ENCODE measurements around the gene UNC45A. TPM values are rescaled to one million over a fixed set of nuclear protein-coding genes. Genes with fewer than 3 reads are reported as not detected.
"Not testable (repeated sequence)": the region's sequence is repeated elsewhere in the genome, so short reads cannot be mapped to it uniquely, and the experiment has no call there.

UNC45A gene
- total and polyA plus RNA-seq, 2 experiments from 2014 or later = 55.2 to 55.3 TPM

DNA sequence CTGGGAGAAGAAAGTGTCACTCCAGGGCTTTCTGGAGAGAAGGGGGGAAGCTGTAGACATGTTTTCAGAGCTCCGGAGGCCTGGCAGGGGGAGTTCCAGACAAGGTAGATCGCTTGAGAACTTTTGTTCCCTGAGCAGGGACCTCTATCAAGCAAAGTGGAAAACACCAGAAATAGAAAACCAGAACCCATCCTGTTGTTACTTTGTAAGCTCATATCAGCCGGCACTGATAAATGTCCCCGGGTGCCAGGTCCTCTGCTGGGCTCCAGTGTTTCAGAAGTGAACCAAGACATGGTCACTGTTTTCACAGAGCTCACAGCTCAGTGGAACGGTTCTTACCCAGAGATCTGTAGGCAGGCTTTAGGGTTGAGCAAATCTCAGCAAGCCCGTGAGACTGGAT lies 16.2 kb upstream of the UNC45A start:
- no peak for TF ChIP-seq EZH2 (IDR thresholded peaks at IDR 0.05; ENCODE audit: borderline replicate concordance)
- TF ChIP-seq, protein P1, sequence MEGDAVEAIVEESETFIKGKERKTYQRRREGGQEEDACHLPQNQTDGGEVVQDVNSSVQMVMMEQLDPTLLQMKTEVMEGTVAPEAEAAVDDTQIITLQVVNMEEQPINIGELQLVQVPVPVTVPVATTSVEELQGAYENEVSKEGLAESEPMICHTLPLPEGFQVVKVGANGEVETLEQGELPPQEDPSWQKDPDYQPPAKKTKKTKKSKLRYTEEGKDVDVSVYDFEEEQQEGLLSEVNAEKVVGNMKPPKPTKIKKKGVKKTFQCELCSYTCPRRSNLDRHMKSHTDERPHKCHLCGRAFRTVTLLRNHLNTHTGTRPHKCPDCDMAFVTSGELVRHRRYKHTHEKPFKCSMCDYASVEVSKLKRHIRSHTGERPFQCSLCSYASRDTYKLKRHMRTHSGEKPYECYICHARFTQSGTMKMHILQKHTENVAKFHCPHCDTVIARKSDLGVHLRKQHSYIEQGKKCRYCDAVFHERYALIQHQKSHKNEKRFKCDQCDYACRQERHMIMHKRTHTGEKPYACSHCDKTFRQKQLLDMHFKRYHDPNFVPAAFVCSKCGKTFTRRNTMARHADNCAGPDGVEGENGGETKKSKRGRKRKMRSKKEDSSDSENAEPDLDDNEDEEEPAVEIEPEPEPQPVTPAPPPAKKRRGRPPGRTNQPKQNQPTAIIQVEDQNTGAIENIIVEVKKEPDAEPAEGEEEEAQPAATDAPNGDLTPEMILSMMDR (IDR thresholded peaks at IDR 0.05; ENCODE audit: poor library complexity) = no peak
- TF ChIP-seq EZH2phosphoT487 (IDR thresholded peaks at IDR 0.05; ENCODE audit: low read depth, severe bottlenecking, unreplicated experiment) = no peak
- Histone ChIP-seq H3K4me2 (no peak overlapping the region), H3K79me2 (no peaks in the 10 kb centered on the region), H3K9me3 (ENCODE audit: low read depth) (no peaks in the 10 kb centered on the region), H2AFZ (no peak overlapping the region), H4K20me1 (ENCODE audit: insufficient read depth, poor library complexity, severe bottlenecking) (no peaks in the 10 kb centered on the region), H3K4me3 (no peak overlapping the region), H3K9me2 (replicated peaks; ENCODE audit: insufficient read depth) (no peaks in the 10 kb centered on the region), H3K36me3 (replicated peaks; ENCODE audit: insufficient read depth, low read depth) (no peaks in the 10 kb centered on the region), H3K27me3 (no peaks in the 10 kb centered on the region), H3K27ac (no peak overlapping the region), H3K4me1 (ENCODE audit: insufficient read depth) (no peaks in the 10 kb centered on the region)
- DNase-seq (ENCODE audit: low spot score) = no peak
- 96% methylated on average over 6 of the region's 6 CpGs for WGBS (ENCODE audit: low lambda C conversion rate, missing lambda C conversion rate)

DNA sequence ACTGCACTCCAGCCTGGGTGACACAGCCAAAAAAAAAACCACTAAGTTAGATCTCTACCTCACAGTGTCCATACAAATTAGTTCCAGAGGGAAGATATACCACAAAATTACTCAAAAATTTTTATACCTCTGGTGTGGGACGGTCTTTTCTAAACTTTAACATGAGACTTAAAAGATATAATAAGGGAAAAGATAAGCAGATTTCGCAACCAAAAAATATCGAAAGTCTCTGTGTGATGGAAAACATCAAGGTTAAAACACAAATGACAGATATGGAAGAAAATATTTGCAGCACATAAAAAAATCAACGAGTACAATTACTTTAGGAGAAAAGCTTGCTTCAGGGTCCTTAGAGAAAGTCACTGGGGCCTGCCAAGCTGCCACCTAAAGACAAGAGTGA lies 13.2 kb upstream of the UNC45A start:
- Histone ChIP-seq H3K4me1 (ENCODE audit: insufficient read depth) (no peaks in the 10 kb centered on the region), H3K79me2 (no peaks in the 10 kb centered on the region), H3K36me3 (replicated peaks; ENCODE audit: insufficient read depth, low read depth) (no peaks in the 10 kb centered on the region), H2AFZ (no peak overlapping the region), H3K9me2 (replicated peaks; ENCODE audit: insufficient read depth) (no peaks in the 10 kb centered on the region), H3K27me3 (no peaks in the 10 kb centered on the region), H4K20me1 (ENCODE audit: insufficient read depth, poor library complexity, severe bottlenecking) (no peaks in the 10 kb centered on the region), H3K4me3 (no peak overlapping the region), H3K9me3 (ENCODE audit: low read depth) (no peaks in the 10 kb centered on the region), H3K27ac (no peak overlapping the region), H3K4me2 (no peak overlapping the region)
- no peak for DNase-seq (ENCODE audit: low spot score)
- 94% methylated on average over 4 of the region's 4 CpGs for WGBS (ENCODE audit: low lambda C conversion rate, missing lambda C conversion rate)
- TF ChIP-seq EZH2phosphoT487 (IDR thresholded peaks at IDR 0.05; ENCODE audit: low read depth, severe bottlenecking, unreplicated experiment) = no peak
- TF ChIP-seq, protein P1 (IDR thresholded peaks at IDR 0.05; ENCODE audit: poor library complexity) = no peak
- TF ChIP-seq EZH2 (IDR thresholded peaks at IDR 0.05; ENCODE audit: borderline replicate concordance) = no peak

DNA sequence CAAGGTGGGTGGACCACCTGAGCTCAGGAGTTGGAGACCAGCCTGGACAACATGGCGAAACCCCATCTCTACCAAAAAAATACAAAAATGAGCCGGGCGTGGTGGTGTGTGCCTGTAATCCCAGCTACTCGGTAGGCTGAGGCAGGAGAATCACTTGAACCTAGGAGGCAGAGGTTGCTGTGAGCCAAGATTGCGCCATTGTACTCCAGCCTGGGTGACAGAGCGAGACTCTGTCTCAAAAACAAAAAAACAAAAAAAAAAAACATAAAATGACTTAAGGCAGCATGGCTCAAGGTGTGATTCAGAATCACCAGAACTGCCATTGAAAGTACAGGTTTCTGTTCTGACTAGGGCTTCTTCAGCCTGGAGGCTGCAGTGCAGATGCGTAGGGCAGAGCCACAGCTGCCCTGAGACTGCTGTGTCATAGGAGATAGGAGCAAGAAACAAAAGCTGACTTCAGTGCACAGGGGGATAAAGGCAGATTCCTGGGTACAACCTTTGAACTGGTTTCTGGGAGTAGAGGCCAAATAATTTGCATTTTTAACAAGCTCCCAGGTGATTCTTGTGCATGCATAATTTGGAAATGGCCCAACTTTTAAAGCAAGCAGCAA lies 12.3 kb upstream of the UNC45A start:
- H3K9me3 ChIP-seq (ENCODE audit: low read depth); H2AFZ ChIP-seq; H3K4me1 ChIP-seq (ENCODE audit: insufficient read depth); DNase-seq (ENCODE audit: low spot score); H3K4me2 ChIP-seq; H3K4me3 ChIP-seq; H3K79me2 ChIP-seq; H3K27me3 ChIP-seq; H3K36me3 ChIP-seq (replicated peaks; ENCODE audit: insufficient read depth, low read depth); H3K27ac ChIP-seq; H3K9me2 ChIP-seq (replicated peaks; ENCODE audit: insufficient read depth); H4K20me1 ChIP-seq (ENCODE audit: insufficient read depth, poor library complexity, severe bottlenecking): not testable (repeated sequence)
- WGBS (ENCODE audit: low lambda C conversion rate, missing lambda C conversion rate) = 96% methylated on average over 7 of the region's 7 CpGs

DNA sequence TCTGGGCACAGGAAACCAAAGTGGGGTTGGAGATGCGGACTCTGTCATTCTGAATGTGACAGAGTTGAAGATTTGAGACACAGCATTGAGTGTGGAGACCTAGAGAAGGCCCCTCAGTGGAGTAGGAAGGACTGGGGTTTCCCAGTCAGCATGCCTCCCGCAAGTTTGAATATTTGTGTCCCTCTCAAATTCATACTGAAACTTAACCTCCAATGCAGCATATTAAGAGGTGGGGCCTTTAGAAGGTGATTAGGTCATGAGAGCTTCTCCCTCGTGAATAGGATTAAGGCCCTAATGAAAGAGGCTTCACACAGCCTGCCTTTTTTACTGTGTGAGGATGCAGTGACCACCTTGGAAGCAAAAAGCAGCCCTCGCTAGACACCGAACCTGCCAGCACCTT lies 10.7 kb upstream of the UNC45A start:
- H3K27ac ChIP-seq = no peak overlapping the region
- H2AFZ ChIP-seq = no peak overlapping the region
- no peak overlapping the region for H3K4me3 ChIP-seq
- no peak for TF ChIP-seq EZH2phosphoT487 (IDR thresholded peaks at IDR 0.05; ENCODE audit: low read depth, severe bottlenecking, unreplicated experiment)
- no peak for TF ChIP-seq EZH2 (IDR thresholded peaks at IDR 0.05; ENCODE audit: borderline replicate concordance)
- TF ChIP-seq, protein P1 (IDR thresholded peaks at IDR 0.05; ENCODE audit: poor library complexity) = no peak
- no peak overlapping the region for H3K4me2 ChIP-seq
- H4K20me1 ChIP-seq (ENCODE audit: insufficient read depth, poor library complexity, severe bottlenecking) = no peaks in the 10 kb centered on the region
- H3K4me1 ChIP-seq (ENCODE audit: insufficient read depth) = no peaks in the 10 kb centered on the region
- DNase-seq (ENCODE audit: low spot score) = no peak
- H3K9me3 ChIP-seq (ENCODE audit: low read depth) = no peaks in the 10 kb centered on the region
- H3K79me2 ChIP-seq = no peaks in the 10 kb centered on the region
- H3K27me3 ChIP-seq = no peaks in the 10 kb centered on the region
- 91% methylated on average over 5 of the region's 5 CpGs for WGBS (ENCODE audit: low lambda C conversion rate, missing lambda C conversion rate)
- no peaks in the 10 kb centered on the region for H3K36me3 ChIP-seq (replicated peaks; ENCODE audit: insufficient read depth, low read depth)
- no peaks in the 10 kb centered on the region for H3K9me2 ChIP-seq (replicated peaks; ENCODE audit: insufficient read depth)

DNA sequence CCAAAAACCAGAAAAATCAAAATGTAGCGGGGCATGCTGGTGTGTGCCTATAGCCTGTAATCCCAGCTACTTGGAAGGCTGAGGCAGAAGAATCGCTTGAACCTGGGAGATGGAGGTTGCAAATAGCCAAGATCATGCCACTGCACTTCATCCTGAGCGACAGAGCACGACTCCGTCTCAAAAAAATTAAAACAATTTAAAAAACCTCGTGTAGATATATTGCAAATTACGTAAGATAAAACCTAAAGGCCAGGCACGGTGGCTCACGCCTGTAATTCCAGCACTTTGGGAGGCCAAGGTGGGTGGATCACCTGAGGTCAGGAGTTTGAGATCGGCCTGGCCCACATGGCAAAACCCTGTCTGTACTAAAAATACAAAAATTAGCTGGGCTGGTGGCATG lies 8.3 kb upstream of the UNC45A start:
- not testable (repeated sequence) for H3K9me2 ChIP-seq (replicated peaks; ENCODE audit: insufficient read depth); H3K4me2 ChIP-seq; DNase-seq (ENCODE audit: low spot score); H2AFZ ChIP-seq; H3K27me3 ChIP-seq; H3K4me1 ChIP-seq (ENCODE audit: insufficient read depth); H3K79me2 ChIP-seq; H4K20me1 ChIP-seq (ENCODE audit: insufficient read depth, poor library complexity, severe bottlenecking); H3K36me3 ChIP-seq (replicated peaks; ENCODE audit: insufficient read depth, low read depth); H3K9me3 ChIP-seq (ENCODE audit: low read depth); H3K27ac ChIP-seq; H3K4me3 ChIP-seq
- WGBS (ENCODE audit: low lambda C conversion rate, missing lambda C conversion rate) = 93% methylated on average over 10 of the region's 10 CpGs

DNA sequence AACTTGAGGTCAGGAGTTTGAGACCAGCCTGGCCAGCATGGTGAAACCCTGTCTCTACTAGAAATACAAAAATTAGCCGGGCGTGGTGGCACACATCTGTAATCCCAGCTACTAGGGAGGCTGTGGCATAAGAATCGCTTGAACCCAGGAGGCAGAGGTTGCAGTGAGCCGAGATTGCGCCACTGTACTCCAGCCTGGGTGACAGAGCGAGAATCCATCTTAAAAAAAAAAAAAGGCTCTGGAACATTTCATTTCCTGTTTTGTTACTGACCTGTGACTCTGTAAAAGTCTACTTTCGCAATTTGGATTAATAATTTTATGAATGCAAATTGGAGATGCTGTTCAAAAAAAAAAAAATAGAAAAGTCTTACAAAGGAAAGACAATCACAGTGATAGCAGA lies 7.0 kb upstream of the UNC45A start:
- not testable (repeated sequence) for H3K4me3 ChIP-seq; H4K20me1 ChIP-seq (ENCODE audit: insufficient read depth, poor library complexity, severe bottlenecking); H3K79me2 ChIP-seq; DNase-seq (ENCODE audit: low spot score); H3K4me1 ChIP-seq (ENCODE audit: insufficient read depth); H2AFZ ChIP-seq; H3K27me3 ChIP-seq; H3K27ac ChIP-seq; H3K36me3 ChIP-seq (replicated peaks; ENCODE audit: insufficient read depth, low read depth); H3K4me2 ChIP-seq; H3K9me3 ChIP-seq (ENCODE audit: low read depth); H3K9me2 ChIP-seq (replicated peaks; ENCODE audit: insufficient read depth)
- WGBS (ENCODE audit: low lambda C conversion rate, missing lambda C conversion rate) = 95% methylated on average over 7 of the region's 7 CpGs
